Activated naive CD8-positive, alpha-beta T cell treated with anti-CD3 and anti-CD28 coated beads, Interleukin-2, amount 50 U/mL, for 24 hours (primary cell): Measurements from ENCODE around the gene TMSB10.
"Not testable (repeated sequence)": the region's sequence is repeated elsewhere in the genome, so short reads cannot be mapped to it uniquely, and the experiment has no call there.

Experiments
- ATAC-seq: fragments of 150-1000 bp; cut with Tn5 transposase; one replicate; pipeline ENCODE4 v1.10.0; 2021
- DNase-seq: peaks from one replicate; pipeline ENCODE4 v3.0.0; 2021
- H3K27ac Mint-ChIP-seq: one replicate; pipeline ENCODE4 v1.8.0; 2021; ENCODE audit warnings: mild to moderate bottlenecking, mixed read lengths
- H3K27me3 Mint-ChIP-seq: one replicate; pipeline ENCODE4 v1.8.0; 2021; ENCODE audit warnings: mixed read lengths
- H3K36me3 Mint-ChIP-seq: one replicate; pipeline ENCODE4 v1.8.0; 2021; ENCODE audit warnings: low read depth, mixed read lengths
- H3K4me1 Mint-ChIP-seq: one replicate; pipeline ENCODE4 v1.8.0; 2021; ENCODE audit warnings: mixed read lengths
- H3K4me3 Mint-ChIP-seq: one replicate; pipeline ENCODE4 v1.8.0; 2021; ENCODE audit warnings: mild to moderate bottlenecking, moderate library complexity, mixed read lengths
- H3K9me3 Mint-ChIP-seq: one replicate; pipeline ENCODE4 v1.8.0; 2021; ENCODE audit warnings: mixed read lengths

Gene TMSB10

GRCh38 chr2:84904717-84905174 is 710 bp upstream of the TMSB10 start:
- DNase-seq (peak; percentile 53), ATAC-seq (peak; percentile 6)
- peaks cover 78% of the 10 kb centered on the region for H3K4me1 Mint-ChIP-seq
- peaks cover 36% of the 10 kb centered on the region for H3K36me3 Mint-ChIP-seq
- H3K9me3 Mint-ChIP-seq = peaks cover 13% of the 10 kb centered on the region
- peak overlapping the region; percentile 94 for H3K4me3 Mint-ChIP-seq
- no peaks in the 10 kb centered on the region for H3K27me3 Mint-ChIP-seq
- peak overlapping the region; percentile 94 for H3K27ac Mint-ChIP-seq

- peaks cover 69% of the 10 kb centered on the region for H3K4me1 Mint-ChIP-seq
- ATAC-seq = peak; percentile 5
- no peaks in the 10 kb centered on the region for H3K27me3 Mint-ChIP-seq
- H3K4me3 Mint-ChIP-seq = peak overlapping the region; percentile 94
- peak; percentile 74 for DNase-seq
- H3K27ac Mint-ChIP-seq = peak overlapping the region; percentile 94
- H3K9me3 Mint-ChIP-seq = peaks cover 18% of the 10 kb centered on the region
- H3K36me3 Mint-ChIP-seq = peaks cover 39% of the 10 kb centered on the region
Measured at GRCh38 chr2:84906108-84906899, 848 bp downstream of the TMSB10 start.

- ATAC-seq (peak; percentile 48), DNase-seq (peak; percentile 55)
- Mint-ChIP-seq H3K27ac (peak overlapping the region; percentile 94), H3K9me3 (peaks cover 18% of the 10 kb centered on the region), H3K36me3 (peaks cover 39% of the 10 kb centered on the region), H3K4me1 (peaks cover 68% of the 10 kb centered on the region), H3K4me3 (peak overlapping the region; percentile 94), H3K27me3 (no peaks in the 10 kb centered on the region)
Measured at GRCh38 chr2:84906900-84907714, 1.7 kb downstream of the TMSB10 start.

GRCh38 chr2:84908948-84909713 is 3.7 kb downstream of the TMSB10 start:
- ATAC-seq (no peak), DNase-seq (no peak)
- no peaks in the 10 kb centered on the region for H3K27me3 Mint-ChIP-seq
- H3K36me3 Mint-ChIP-seq = peaks cover 39% of the 10 kb centered on the region
- peaks cover 18% of the 10 kb centered on the region for H3K9me3 Mint-ChIP-seq
- H3K4me1 Mint-ChIP-seq = peaks cover 50% of the 10 kb centered on the region
- H3K4me3 Mint-ChIP-seq = peak overlapping the region; percentile 94
- peak overlapping the region; percentile 85 for H3K27ac Mint-ChIP-seq

GRCh38 chr2:84911135-84911678 is 5.8 kb downstream of the TMSB10 start:
- Mint-ChIP-seq H3K27me3 (no peaks in the 10 kb centered on the region), H3K4me1 (peaks cover 41% of the 10 kb centered on the region), H3K9me3 (peaks cover 18% of the 10 kb centered on the region), H3K27ac (no peak overlapping the region), H3K4me3 (no peak overlapping the region), H3K36me3 (peaks cover 34% of the 10 kb centered on the region)
- no peak for DNase-seq
- ATAC-seq = no peak

GRCh38 chr2:84912984-84913383 is 7.5 kb downstream of the TMSB10 start:
- peaks cover 18% of the 10 kb centered on the region for H3K9me3 Mint-ChIP-seq
- no peak overlapping the region for H3K27ac Mint-ChIP-seq
- peaks cover 20% of the 10 kb centered on the region for H3K36me3 Mint-ChIP-seq
- no peaks in the 10 kb centered on the region for H3K27me3 Mint-ChIP-seq
- peaks cover 42% of the 10 kb centered on the region for H3K4me1 Mint-ChIP-seq
- no peak overlapping the region for H3K4me3 Mint-ChIP-seq
- ATAC-seq (no peak), DNase-seq (no peak)

GRCh38 chr2:84914334-84914733 is 8.9 kb downstream of the TMSB10 start:
- ATAC-seq (no peak), DNase-seq (no peak)
- Mint-ChIP-seq H3K4me3 (no peak overlapping the region), H3K27me3 (no peaks in the 10 kb centered on the region), H3K36me3 (peaks cover 7% of the 10 kb centered on the region), H3K9me3 (peaks cover 10% of the 10 kb centered on the region), H3K4me1 (peaks cover 42% of the 10 kb centered on the region), H3K27ac (no peak overlapping the region)

GRCh38 chr2:84915675-84916074 is 10.2 kb downstream of the TMSB10 start:
- not testable (repeated sequence) for H3K9me3 Mint-ChIP-seq

GRCh38 chr2:84917821-84918220 is 12.4 kb downstream of the TMSB10 start:
- H3K36me3 Mint-ChIP-seq, H3K27me3 Mint-ChIP-seq, DNase-seq, H3K9me3 Mint-ChIP-seq, ATAC-seq: not testable (repeated sequence)
- peak overlapping the region; percentile 35 for H3K4me3 Mint-ChIP-seq
- H3K4me1 Mint-ChIP-seq = peaks cover 44% of the 10 kb centered on the region
- peak overlapping the region; percentile 94 for H3K27ac Mint-ChIP-seq

More at GRCh38 chr2:84915675-84916074, 10.2 kb downstream of the TMSB10 start:
- DNase-seq, H3K27ac Mint-ChIP-seq, H3K4me3 Mint-ChIP-seq, H3K36me3 Mint-ChIP-seq, ATAC-seq, H3K27me3 Mint-ChIP-seq: not testable (repeated sequence)
- peaks cover 52% of the 10 kb centered on the region for H3K4me1 Mint-ChIP-seq

- H3K36me3 Mint-ChIP-seq = no peaks in the 10 kb centered on the region
- H3K27ac Mint-ChIP-seq = peak overlapping the region; percentile 94
- ATAC-seq = no peak
- peak overlapping the region; percentile 35 for H3K4me3 Mint-ChIP-seq
- H3K4me1 Mint-ChIP-seq = peaks cover 48% of the 10 kb centered on the region
- H3K9me3 Mint-ChIP-seq = no peaks in the 10 kb centered on the region
- DNase-seq = no peak
- no peaks in the 10 kb centered on the region for H3K27me3 Mint-ChIP-seq
Measured at GRCh38 chr2:84918430-84918829, 13.0 kb downstream of the TMSB10 start.

GRCh38 chr2:84919885-84920580 is 14.6 kb downstream of the TMSB10 start:
- Mint-ChIP-seq H3K4me1 (peaks cover 59% of the 10 kb centered on the region), H3K27ac (peak overlapping the region; percentile 94), H3K36me3 (no peaks in the 10 kb centered on the region), H3K27me3 (no peaks in the 10 kb centered on the region), H3K4me3 (peak overlapping the region; percentile 68), H3K9me3 (no peaks in the 10 kb centered on the region)
- ATAC-seq = peak; percentile 93
- DNase-seq = peak; percentile 60

GRCh38 chr2:84923009-84923408 is 17.6 kb downstream of the TMSB10 start:
- H3K27ac Mint-ChIP-seq = peak overlapping the region; percentile 50
- no peak overlapping the region for H3K4me3 Mint-ChIP-seq
- H3K4me1 Mint-ChIP-seq = peaks cover 70% of the 10 kb centered on the region
- no peaks in the 10 kb centered on the region for H3K36me3 Mint-ChIP-seq
- no peaks in the 10 kb centered on the region for H3K9me3 Mint-ChIP-seq
- DNase-seq (no peak), ATAC-seq (no peak)
- H3K27me3 Mint-ChIP-seq = no peaks in the 10 kb centered on the region

GRCh38 chr2:84924173-84925106 is 19.0 kb downstream of the TMSB10 start:
- Mint-ChIP-seq H3K9me3 (no peaks in the 10 kb centered on the region), H3K36me3 (no peaks in the 10 kb centered on the region), H3K4me1 (peaks cover 55% of the 10 kb centered on the region), H3K4me3 (peak overlapping the region; percentile 65), H3K27ac (peak overlapping the region; percentile 91), H3K27me3 (no peaks in the 10 kb centered on the region)
- DNase-seq (peak; percentile 59), ATAC-seq (peak; percentile 9)
